ENCODE data around the gene CUL1. TPM values are rescaled to one million over a fixed set of nuclear protein-coding genes. Genes with fewer than 3 reads are reported as not detected.

Gene CUL1
- total and polyA plus RNA-seq, 2 experiments from 2014 or later, result 35.6 to 71.3 TPM

- no peaks in the 10 kb centered on the region for H3K36me3 ChIP-seq (ENCODE audit: insufficient read depth)
- no peaks in the 10 kb centered on the region; the same call in 1 of the 2 replicates for H3K9me2 ChIP-seq (ENCODE audit: insufficient read depth)
- no peak overlapping the region for H2AFZ ChIP-seq
- no peak overlapping the region for H3K4me2 ChIP-seq
- Mint-ChIP-seq H3K9me3 (no peaks in the 10 kb centered on the region), H3K27me3 (ENCODE audit: insufficient read depth, low read depth, poor library complexity) (peaks cover 4% of the 10 kb centered on the region), H3K4me1 (no peaks in the 10 kb centered on the region), H3K36me3 (ENCODE audit: low read depth) (no peaks in the 10 kb centered on the region), H3K4me3 (no peak overlapping the region), H3K27ac (no peak overlapping the region)
- H3K4me3 ChIP-seq, result no peak overlapping the region
- H3K4me1 ChIP-seq (ENCODE audit: insufficient read depth), result no peaks in the 10 kb centered on the region
- DNase-seq (ENCODE audit: low spot score) (no peak), ATAC-seq (no peak)
- no peaks in the 10 kb centered on the region for H3F3A ChIP-seq (replicated peaks; ENCODE audit: low read depth)
- H3K27me3 ChIP-seq (ENCODE audit: insufficient read depth), result no peaks in the 10 kb centered on the region
- TF ChIP-seq REST (IDR thresholded peaks at IDR 0.05; ENCODE audit: unreplicated experiment), result no peak
- no peak for TF ChIP-seq CREB1 (CRISPR knock-in tag; IDR thresholded peaks at IDR 0.05; ENCODE audit: low read depth)
- TF ChIP-seq JUNB (IDR thresholded peaks at IDR 0.05; ENCODE audit: unreplicated experiment), result no peak
- no peak for TF ChIP-seq NANOG (IDR thresholded peaks at IDR 0.05; ENCODE audit: borderline replicate concordance)
- no peak for TF ChIP-seq ZNF462 (CRISPR knock-in tag; IDR thresholded peaks at IDR 0.05)
- TF ChIP-seq ZNF114 (CRISPR knock-in tag; IDR thresholded peaks at IDR 0.05), result no peak
- no peak for TF ChIP-seq CTCF (conservative IDR thresholded peaks at IDR 0.05; ENCODE audit: low read depth in 2 of 2)
- no peak for TF ChIP-seq ETS1 (IDR thresholded peaks at IDR 0.05)
- TF ChIP-seq ZNF331 (CRISPR knock-in tag; IDR thresholded peaks at IDR 0.05; ENCODE audit: low read depth), result no peak
- H4K20me1 ChIP-seq (replicated peaks; ENCODE audit: insufficient read depth), result no peaks in the 10 kb centered on the region
- no peak overlapping the region for H3K27ac ChIP-seq (ENCODE audit: low read depth)
- no peaks in the 10 kb centered on the region for H3K79me2 ChIP-seq (replicated peaks; ENCODE audit: insufficient read depth)
Measured at GRCh38 chr7:148688526-148688925, 10.2 kb upstream of the CUL1 start.
